SH-SY5Y (cell line): ENCODE data around the gene ANXA4.

Source experiments
- GATA2 ChIP-seq: IDR thresholded peaks from 2 replicates; pipeline ENCODE4 v1.6.1; 2011; ENCODE audit warnings: mild to moderate bottlenecking, low read depth, low read length
- GATA3 ChIP-seq: IDR thresholded peaks from 2 replicates; pipeline ENCODE4 v1.6.1; 2011; ENCODE audit warnings: low read depth, mild to moderate bottlenecking, low read length, moderate library complexity

DNA sequence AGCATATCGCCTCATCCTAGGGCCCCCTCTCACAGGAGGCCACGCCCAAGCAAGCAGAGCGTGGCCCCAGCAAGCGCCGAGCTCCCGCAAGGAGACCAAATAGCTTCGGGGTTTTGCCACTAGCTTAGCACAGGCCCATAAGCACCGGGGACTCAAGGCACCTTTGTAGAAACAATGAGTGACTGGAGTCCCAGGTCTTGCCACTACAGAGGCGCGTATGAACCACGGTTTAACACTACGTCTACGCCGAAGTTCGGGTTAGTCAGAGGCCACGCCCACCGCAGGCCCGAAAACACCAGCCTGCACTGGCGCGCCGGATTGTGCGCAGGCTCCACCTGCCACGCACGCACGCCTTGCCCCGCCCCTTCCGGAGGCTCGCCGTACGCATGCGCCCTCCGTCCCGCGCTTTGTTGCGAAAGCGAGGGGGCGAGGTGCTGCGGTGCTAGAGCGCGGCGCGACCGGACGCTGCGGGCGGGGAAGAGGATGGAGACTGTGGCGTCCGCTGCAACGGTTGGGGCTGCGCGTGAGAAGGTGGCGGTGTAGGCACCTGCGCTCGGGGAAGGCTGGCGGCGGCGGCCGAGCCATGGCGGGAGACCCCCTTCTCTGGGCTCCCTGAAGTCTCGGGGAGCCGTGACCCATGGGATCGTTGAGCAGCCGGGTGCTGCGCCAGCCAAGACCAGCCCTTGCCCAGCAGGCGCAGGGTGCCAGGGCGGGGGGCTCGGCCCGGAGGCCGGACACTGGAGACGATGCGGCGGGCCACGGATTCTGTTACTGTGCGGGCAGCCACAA, 87.5 kb downstream of the ANXA4 start, which contains the start of gene GMCL1:
- no peak; the same call in 1 of the 2 replicates for TF ChIP-seq GATA2
- no peak for TF ChIP-seq GATA3
